Measurements from ENCODE around the gene SERTAD2.

SERTAD2 gene

GRCh38 chr2:64653109-64654062, at the start of gene SERTAD2:
Gene SERTAD2, minus strand, starts transcription at chr2:64653913. Its CDS starts 17,042 bp downstream, at chr2:64636871.
- TF ChIP-seq, protein P1, sequence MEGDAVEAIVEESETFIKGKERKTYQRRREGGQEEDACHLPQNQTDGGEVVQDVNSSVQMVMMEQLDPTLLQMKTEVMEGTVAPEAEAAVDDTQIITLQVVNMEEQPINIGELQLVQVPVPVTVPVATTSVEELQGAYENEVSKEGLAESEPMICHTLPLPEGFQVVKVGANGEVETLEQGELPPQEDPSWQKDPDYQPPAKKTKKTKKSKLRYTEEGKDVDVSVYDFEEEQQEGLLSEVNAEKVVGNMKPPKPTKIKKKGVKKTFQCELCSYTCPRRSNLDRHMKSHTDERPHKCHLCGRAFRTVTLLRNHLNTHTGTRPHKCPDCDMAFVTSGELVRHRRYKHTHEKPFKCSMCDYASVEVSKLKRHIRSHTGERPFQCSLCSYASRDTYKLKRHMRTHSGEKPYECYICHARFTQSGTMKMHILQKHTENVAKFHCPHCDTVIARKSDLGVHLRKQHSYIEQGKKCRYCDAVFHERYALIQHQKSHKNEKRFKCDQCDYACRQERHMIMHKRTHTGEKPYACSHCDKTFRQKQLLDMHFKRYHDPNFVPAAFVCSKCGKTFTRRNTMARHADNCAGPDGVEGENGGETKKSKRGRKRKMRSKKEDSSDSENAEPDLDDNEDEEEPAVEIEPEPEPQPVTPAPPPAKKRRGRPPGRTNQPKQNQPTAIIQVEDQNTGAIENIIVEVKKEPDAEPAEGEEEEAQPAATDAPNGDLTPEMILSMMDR (IDR thresholded peaks at IDR 0.05; ENCODE audit: insufficient read depth, low read depth, low read length, missing control alignments): peak; percentile 14
- peak; percentile 94 for DNase-seq (ENCODE audit: low read depth)
- H3K4me3 ChIP-seq (ENCODE audit: low read depth, low read length): peak within 1 kb of the TSS; percentile 76

- TF ChIP-seq, protein P1 (IDR thresholded peaks at IDR 0.05; ENCODE audit: insufficient read depth, low read depth, low read length, missing control alignments): no peak
- DNase-seq (ENCODE audit: low read depth): peak; percentile 73
- H3K4me3 ChIP-seq (ENCODE audit: low read depth, low read length): peak overlapping the region; percentile 40
Measured at GRCh38 chr2:64700133-64700809, 46.6 kb upstream of the SERTAD2 start.

DNA sequence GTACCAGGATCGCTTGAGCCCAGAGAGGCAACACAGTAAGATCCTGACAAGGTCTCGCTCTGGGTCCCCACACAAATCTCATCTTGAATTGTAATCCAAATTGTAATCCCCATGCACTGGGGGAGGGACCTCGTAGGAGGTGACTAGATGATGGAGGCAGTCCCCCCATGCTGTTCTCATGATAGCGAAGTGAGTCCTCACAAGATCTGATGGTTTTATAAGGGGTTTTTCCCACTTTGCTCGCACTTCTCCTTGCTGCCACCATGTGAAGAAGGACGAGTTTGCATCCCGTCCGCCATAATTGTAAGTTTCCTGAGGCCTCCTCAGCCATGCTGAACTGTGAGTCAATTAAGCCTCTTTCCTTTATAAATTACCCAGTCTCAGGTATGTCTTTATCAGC, 46.0 kb upstream of the SERTAD2 start:
- TF ChIP-seq, protein P1 (IDR thresholded peaks at IDR 0.05; ENCODE audit: insufficient read depth, low read depth, low read length, missing control alignments): peak; percentile 19
- peak overlapping the region; percentile 40 for H3K4me3 ChIP-seq (ENCODE audit: low read depth, low read length)
- peak; percentile 86 for DNase-seq (ENCODE audit: low read depth)

DNA sequence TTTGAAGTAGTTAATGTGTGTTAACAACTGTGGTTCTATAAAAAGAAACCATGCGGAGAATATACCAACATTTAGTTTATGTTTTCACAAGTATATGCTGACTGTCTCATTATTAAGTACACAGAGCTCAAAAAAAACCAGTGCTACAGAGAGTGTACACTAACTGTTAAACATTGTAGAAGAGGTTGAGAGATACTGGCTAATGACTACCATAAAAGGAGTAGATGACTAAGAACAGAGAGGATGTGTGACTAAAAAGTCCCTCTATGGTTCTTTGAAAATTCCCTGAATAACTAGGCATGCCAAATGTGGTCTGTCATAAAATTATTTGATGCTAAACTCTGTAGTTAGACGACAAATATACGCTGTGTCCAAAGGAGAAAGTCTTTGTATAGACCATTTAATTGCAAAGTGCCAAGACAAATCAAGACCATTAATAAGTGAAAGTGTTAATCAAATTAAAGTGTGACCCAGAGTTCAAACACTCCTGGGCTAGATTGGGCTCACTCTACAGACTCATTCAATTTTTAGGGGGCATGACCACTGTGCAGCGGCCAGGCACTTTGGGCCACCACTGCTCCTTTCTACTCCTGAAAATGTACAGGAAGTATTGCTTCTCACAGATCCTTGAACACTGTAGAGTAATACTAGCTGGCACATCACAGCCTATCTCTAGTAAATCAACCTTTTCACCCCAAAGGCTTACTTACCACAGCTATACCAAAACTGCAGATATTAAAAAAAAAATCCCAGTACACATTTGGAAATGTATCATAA, 45.1 kb upstream of the SERTAD2 start:
- peak overlapping the region; percentile 29 for H3K4me3 ChIP-seq (ENCODE audit: low read depth, low read length)
- peak; percentile 82 for DNase-seq (ENCODE audit: low read depth)
- TF ChIP-seq, protein P1 (IDR thresholded peaks at IDR 0.05; ENCODE audit: insufficient read depth, low read depth, low read length, missing control alignments): no peak

DNA sequence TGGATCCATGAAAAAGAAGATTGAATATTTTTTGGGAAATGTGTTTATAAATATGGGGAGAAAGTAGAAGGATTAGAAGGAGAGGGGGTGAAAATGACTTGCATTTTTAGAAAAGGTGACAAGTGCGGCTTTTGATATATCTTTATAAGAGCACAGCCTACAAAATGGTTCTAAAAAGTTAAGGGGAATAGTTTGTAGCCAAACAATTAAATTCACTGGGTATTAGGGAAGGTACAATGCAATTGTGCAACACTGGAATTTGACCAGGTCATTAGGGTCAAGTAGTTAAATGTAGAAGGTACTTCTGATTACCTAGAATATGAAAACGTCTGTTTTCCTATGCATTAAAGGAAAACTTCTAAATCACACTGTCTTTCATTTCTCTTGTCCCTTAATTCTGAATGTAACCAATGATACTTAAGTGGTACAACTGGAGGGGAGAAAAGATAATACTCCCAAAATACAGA, 44.5 kb upstream of the SERTAD2 start:
- no peak for DNase-seq (ENCODE audit: low read depth)
- H3K4me3 ChIP-seq (ENCODE audit: low read depth, low read length): no peak overlapping the region; the same call in 1 of the 2 replicates
- TF ChIP-seq, protein P1 (IDR thresholded peaks at IDR 0.05; ENCODE audit: insufficient read depth, low read depth, low read length, missing control alignments): no peak

Data from GM12865 (cell line).